ENCODE results near the gene MRPL28.

The MRPL28 gene

DNA sequence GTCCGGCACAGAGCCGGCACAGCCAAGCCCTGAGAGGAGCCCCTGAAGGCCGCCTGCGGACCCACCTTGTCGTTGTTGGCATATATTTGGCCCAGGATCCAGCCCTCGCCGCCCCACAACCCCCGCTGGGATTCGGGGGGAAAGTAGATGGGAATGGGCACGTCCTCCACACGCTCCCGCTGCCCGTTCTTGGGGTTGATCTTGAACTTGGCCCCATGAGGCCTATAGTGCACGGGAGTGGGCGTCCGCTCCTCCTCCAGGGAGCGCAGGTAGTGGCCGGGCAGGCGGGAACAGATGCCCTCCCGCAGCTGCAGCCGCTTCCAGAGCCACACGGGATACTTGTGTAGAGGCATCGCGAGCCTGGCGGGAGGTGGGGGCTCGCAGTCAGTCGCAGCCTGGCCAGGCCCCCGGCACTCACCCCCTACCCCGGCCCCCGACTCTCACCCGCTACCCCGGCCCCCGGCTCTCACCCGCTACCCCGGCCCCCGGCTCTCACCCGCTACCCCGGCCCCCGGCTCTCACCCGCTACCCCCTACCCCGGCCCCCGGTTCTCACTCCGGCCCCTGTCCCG is 387 bp downstream of the MRPL28 start:
- Histone ChIP-seq H3K4me3 (peak overlapping the region; percentile 73), H3K27ac (peak overlapping the region in 1 of 2 donors; percentile 68)
- TF ChIP-seq, protein P1, sequence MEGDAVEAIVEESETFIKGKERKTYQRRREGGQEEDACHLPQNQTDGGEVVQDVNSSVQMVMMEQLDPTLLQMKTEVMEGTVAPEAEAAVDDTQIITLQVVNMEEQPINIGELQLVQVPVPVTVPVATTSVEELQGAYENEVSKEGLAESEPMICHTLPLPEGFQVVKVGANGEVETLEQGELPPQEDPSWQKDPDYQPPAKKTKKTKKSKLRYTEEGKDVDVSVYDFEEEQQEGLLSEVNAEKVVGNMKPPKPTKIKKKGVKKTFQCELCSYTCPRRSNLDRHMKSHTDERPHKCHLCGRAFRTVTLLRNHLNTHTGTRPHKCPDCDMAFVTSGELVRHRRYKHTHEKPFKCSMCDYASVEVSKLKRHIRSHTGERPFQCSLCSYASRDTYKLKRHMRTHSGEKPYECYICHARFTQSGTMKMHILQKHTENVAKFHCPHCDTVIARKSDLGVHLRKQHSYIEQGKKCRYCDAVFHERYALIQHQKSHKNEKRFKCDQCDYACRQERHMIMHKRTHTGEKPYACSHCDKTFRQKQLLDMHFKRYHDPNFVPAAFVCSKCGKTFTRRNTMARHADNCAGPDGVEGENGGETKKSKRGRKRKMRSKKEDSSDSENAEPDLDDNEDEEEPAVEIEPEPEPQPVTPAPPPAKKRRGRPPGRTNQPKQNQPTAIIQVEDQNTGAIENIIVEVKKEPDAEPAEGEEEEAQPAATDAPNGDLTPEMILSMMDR (IDR thresholded peaks at IDR 0.05): no peak
- DNase-seq (ENCODE audit: low spot score): no peak

DNA sequence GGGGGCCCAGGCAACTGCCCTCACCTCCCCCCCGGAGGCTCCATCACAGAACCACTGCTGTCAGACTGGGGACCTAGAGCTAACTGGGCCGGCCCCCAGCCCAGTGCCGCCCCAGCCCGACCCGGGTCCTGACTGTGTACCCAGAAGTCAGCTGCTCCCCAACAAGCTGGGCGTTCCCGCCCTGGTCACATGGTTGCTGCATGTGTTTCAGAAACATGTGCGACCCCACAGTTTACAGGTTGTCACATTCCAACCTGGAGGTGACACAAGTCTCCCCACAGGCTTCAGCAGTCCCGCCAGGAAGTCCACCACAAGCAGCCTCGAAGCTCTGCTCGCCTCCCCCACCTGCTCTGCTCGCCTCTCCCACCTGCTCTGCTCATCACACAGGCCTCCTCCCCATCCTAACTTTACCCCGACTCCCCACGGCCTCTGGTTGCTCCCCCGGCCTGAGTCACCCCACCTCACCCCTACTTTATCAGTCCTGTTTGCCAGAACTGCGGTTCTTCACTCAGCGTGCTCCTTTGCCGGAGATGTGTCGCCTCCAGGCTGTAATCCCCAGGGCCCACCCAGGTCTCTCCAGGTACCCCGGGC is 968 bp downstream of the MRPL28 start:
- H3K4me3 ChIP-seq: peak overlapping the region; percentile 73
- TF ChIP-seq, protein P1 (IDR thresholded peaks at IDR 0.05): no peak
- no peak for DNase-seq (ENCODE audit: low spot score)
- H3K27ac ChIP-seq: no peak overlapping the region

DNA sequence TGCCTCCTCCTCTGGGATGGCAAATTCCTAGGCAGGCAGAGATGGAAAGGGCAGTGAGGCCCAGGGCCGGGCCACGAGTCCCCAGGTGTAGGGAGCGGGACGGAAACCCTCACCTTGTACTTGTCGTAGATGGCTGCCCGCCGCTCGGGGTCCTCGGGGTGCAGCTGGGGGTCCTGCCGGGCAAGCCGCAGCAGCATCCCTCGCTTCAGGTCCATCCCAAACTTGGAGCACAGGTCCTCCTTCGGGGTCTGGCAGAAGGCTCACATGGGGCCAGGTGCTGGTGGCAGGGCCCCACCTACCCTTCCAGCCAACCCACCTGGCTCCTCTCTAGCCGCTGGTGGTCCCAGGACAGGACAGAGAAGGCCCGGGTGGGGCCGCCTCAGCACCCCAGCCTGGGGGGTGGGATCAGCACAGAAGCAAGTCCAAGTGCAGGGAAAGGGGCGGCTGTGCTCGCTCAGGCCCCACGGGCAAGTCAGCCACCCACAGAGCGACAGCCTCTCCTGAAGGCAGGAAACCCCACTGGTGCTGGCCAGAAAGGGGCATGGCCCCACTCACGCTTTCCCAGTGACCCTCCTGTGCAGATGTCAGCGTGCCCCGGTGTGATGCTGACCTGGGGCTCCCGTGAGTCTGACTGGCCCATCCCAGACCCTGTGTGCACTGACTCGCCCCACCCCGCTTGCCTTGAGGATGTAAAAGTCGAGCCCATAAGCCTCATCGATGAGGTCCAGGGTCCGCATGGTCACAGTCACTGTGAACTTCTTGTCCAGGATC is 1.8 kb downstream of the MRPL28 start:
- DNase-seq (ENCODE audit: low spot score): no peak
- no peak overlapping the region for H3K27ac ChIP-seq
- TF ChIP-seq, protein P1 (IDR thresholded peaks at IDR 0.05): no peak
- H3K4me3 ChIP-seq: no peak overlapping the region

DNA sequence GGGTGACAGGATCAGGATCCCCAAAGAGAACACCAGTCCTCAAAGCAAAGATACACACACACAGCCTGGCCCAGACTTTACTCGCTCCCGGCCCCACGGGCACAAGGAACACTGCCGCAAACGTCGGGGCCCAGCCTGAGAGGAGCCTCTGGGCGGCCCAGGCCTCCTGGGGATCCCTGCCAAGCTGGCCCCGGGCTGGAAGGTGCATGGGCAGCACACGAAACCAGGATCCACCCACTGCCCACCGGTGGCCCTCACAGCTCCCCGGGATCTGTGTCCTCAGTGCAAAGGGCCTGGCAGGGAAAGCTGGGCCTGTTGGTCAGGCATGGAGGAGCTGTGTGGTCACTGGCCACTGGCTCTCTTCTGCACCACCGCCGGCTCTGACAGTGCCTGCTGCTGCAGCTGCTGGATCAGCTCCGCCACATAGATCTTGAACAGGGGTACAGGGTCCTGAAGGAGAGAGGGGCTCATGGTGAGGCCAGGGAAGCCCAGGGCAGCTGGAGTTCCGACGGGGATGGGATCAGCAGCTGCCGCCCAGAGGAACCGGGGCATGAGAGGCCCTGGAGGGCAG is 2.9 kb downstream of the MRPL28 start:
- DNase-seq (ENCODE audit: low spot score): no peak
- TF ChIP-seq, protein P1 (IDR thresholded peaks at IDR 0.05): no peak
- H3K27ac ChIP-seq: no peak overlapping the region
- H3K4me3 ChIP-seq: no peak overlapping the region

DNA sequence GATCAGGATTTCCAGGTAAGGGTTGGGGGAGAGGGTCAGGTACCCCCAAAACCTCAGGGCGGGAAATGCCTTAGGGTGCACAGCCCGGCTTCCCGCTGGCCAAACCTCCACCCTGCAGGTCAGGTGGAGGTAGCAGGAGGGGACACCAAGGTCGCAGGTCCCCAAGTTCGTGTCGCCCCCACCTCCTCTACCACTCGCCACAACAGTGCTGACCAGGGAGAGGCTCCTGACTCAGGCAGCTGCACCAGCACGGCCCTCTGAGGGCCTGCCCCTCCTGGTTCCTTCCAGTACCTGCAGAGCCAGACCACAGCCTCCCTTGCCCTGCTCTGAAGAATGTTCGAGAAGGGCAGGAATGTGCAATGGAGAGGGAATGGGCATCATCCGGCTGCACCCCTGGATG is 3.9 kb downstream of the MRPL28 start:
- no peak for DNase-seq (ENCODE audit: low spot score)
- TF ChIP-seq, protein P1 (IDR thresholded peaks at IDR 0.05): no peak
- Histone ChIP-seq H3K4me3 (no peak overlapping the region), H3K27ac (no peak overlapping the region)

DNA sequence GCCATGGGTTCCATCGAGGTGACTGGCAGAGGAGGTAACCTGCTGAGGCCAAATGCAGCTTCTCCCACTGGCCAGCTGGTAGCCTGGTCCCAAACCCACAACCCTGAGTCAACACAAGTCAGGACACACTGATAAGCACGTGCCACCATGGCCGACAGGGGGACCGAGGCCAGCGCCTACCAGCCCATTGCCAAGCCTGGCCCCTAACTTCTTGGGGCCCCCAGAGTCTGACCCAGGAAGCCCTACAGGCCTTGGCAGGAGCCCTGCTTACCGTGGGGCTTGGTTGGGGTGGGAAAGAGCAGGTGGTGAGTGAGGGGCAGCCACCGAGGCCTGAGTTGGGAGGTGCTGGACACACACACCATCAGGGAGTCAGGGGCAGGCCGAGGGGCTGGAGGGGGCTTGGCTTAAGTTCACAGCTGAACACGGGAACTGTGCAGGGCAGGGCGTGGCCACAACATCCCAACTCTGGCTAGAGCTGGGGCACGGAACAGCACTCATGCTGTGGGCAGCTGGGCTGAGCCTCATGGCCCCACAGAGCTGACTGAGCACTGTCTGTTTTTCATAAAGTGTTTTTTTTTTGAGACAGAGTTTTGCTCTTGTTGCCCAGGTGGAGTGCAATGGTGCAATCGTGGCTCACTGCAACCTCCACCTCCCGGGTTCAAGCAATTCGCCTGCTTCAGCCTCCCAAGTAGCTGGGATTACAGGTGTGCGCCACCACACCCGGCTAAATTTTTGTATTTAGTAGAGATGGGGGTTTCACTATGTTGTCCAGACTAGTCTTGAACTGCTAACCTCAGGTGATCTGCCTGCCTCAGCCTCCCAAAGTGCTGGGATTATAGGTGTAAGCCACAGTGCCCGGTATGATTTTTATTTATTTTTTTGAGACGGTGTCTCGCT is 5.5 kb downstream of the MRPL28 start:
- TF ChIP-seq, protein P1 (IDR thresholded peaks at IDR 0.05): no peak
- Histone ChIP-seq H3K4me3 (no peak overlapping the region), H3K27ac (no peak overlapping the region)
- DNase-seq (ENCODE audit: low spot score): no peak

All from coronary artery (tissue), 2 donors.